LNCaP clone FGC (cell line): ENCODE data around the gene LRCH2.

Experiments
- DNase-seq: peaks from one replicate; pipeline ENCODE4 v3.0.0-alpha.2; 2011; ENCODE audit warnings: low read depth
- H3K4me3 ChIP-seq: 2 replicates; pipeline ENCODE4 v1.5.1; 2011; ENCODE audit warnings: mild to moderate bottlenecking, low read depth, low read length, control low read depth
- TF ChIP-seq, protein P1 (sequence below): IDR thresholded peaks from 2 replicates; pipeline ENCODE4 v1.5.1; 2012; ENCODE audit warnings: mild to moderate bottlenecking; ENCODE audit not compliant: control insufficient read depth, insufficient read depth; ENCODE audit errors: extremely low read depth

LRCH2 gene

GRCh38 chrX:115260330-115260729, 26.4 kb upstream of the LRCH2 start:
- H3K4me3 ChIP-seq, result no peak overlapping the region
- TF ChIP-seq, protein P1, sequence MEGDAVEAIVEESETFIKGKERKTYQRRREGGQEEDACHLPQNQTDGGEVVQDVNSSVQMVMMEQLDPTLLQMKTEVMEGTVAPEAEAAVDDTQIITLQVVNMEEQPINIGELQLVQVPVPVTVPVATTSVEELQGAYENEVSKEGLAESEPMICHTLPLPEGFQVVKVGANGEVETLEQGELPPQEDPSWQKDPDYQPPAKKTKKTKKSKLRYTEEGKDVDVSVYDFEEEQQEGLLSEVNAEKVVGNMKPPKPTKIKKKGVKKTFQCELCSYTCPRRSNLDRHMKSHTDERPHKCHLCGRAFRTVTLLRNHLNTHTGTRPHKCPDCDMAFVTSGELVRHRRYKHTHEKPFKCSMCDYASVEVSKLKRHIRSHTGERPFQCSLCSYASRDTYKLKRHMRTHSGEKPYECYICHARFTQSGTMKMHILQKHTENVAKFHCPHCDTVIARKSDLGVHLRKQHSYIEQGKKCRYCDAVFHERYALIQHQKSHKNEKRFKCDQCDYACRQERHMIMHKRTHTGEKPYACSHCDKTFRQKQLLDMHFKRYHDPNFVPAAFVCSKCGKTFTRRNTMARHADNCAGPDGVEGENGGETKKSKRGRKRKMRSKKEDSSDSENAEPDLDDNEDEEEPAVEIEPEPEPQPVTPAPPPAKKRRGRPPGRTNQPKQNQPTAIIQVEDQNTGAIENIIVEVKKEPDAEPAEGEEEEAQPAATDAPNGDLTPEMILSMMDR, result no peak
- DNase-seq, result no peak

- H3K4me3 ChIP-seq, result no peak overlapping the region
- TF ChIP-seq, protein P1, result no peak
- no peak for DNase-seq
Observed at GRCh38 chrX:115259238-115259875, 25.5 kb upstream of the LRCH2 start.

- no peak overlapping the region for H3K4me3 ChIP-seq
- DNase-seq, result no peak
- TF ChIP-seq, protein P1, result no peak
Observed at GRCh38 chrX:115257711-115258110, 23.8 kb upstream of the LRCH2 start.

GRCh38 chrX:115255003-115255402, 21.1 kb upstream of the LRCH2 start:
- DNase-seq, result no peak
- TF ChIP-seq, protein P1, result no peak
- no peak overlapping the region for H3K4me3 ChIP-seq

DNA sequence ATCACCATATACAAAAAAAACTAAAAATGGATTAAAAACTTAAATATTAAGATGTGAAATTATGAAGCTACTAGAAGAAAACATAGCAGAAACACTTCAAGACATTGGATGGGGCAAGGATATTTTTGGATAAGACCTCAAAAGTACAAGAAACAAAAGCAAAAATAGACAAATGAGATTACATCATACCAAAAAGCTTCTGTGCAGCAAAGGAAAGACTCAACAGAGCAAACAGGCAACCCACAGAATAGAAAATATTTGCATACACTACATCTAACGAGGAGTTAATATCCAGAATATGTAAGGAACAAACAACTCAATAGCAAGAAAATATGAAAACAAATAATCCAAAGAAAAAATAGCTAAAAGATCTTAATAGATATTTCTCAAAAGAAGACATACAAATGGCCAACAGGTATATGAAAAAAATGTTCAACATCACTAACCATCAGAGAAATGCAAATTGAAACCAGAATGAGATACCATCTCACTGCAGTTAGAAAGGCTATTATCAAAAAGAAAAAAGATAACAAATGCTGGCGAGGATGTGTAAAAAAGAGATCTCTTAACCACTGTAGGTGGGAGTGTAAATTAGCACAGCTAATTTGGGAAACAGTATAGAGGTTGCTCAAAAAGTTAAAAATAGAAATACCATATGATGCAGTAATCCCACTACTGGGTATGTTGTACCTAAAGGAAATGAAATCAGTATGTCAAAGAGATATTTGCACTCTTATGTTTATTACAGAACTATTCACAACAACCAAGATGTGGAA, 17.8 kb upstream of the LRCH2 start:
- TF ChIP-seq, protein P1, result no peak
- no peak for DNase-seq
- H3K4me3 ChIP-seq, result no peak overlapping the region

GRCh38 chrX:115237056-115237455, 3.2 kb upstream of the LRCH2 start:
- TF ChIP-seq, protein P1, result no peak
- no peak overlapping the region for H3K4me3 ChIP-seq
- DNase-seq, result no peak
